ENCODE measurements around the gene CNTN4. TPM values are rescaled to one million over a fixed set of nuclear protein-coding genes. Genes with fewer than 3 reads are reported as not detected.

The CNTN4 gene
- total RNA-seq, 1 donor from 2014 or later: 37.5 TPM

DNA sequence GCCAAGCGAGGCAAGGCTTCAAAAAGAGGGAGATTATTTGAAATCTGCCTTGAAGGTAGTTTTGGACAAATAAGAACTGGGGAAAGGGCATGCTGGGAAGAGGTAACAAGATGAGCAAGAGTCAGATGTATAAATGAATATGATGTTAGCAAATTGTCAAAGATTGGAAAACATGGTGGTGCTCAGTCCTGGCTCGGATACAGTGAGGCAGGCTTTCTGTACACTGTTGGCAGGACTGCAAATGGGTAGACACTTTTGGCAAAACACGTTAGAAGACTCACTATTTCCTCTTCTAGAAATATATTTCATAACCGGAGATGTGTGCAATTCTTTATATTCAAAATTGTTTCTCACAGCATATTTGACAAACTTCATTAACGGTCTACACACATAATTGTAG lies 581.6 kb downstream of the CNTN4 start:
- intact Hi-C loops (cut with DNase I): no loop called here

DNA sequence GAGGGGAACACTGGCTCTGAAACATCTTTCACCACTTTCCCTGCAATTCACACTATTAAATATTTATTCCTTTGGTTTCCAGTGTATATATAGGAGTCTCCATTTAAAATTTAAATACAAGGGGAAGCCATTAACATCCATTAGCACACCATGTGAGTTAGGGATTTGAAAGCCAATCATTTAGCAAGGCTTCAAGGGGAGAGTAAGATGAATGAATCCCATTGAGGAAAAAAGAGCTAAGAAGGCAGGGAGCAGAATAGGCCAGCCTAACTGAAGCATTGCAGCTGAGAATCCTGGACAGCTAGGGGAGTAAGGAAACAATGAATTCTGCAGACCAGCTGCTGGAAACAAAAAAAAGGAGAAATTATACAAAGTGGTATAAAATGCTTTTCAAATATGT lies 585.4 kb downstream of the CNTN4 start:
- intact Hi-C loops (cut with DNase I): no loop called here
- Histone ChIP-seq H3K9me3 (no peaks in the 10 kb centered on the region), H3K36me3 (no peaks in the 10 kb centered on the region), H3K27ac (no peak overlapping the region), H3K4me1 (no peaks in the 10 kb centered on the region), H3K27me3 (no peaks in the 10 kb centered on the region), H3K4me3 (no peak overlapping the region)
- TF ChIP-seq, protein P1, sequence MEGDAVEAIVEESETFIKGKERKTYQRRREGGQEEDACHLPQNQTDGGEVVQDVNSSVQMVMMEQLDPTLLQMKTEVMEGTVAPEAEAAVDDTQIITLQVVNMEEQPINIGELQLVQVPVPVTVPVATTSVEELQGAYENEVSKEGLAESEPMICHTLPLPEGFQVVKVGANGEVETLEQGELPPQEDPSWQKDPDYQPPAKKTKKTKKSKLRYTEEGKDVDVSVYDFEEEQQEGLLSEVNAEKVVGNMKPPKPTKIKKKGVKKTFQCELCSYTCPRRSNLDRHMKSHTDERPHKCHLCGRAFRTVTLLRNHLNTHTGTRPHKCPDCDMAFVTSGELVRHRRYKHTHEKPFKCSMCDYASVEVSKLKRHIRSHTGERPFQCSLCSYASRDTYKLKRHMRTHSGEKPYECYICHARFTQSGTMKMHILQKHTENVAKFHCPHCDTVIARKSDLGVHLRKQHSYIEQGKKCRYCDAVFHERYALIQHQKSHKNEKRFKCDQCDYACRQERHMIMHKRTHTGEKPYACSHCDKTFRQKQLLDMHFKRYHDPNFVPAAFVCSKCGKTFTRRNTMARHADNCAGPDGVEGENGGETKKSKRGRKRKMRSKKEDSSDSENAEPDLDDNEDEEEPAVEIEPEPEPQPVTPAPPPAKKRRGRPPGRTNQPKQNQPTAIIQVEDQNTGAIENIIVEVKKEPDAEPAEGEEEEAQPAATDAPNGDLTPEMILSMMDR (IDR thresholded peaks at IDR 0.05): no peak
- DNase-seq (ENCODE audit: low spot score in 2 of 2): no peak

More for the DNA sequence above, 581.6 kb downstream of the CNTN4 start:
- no peaks in the 10 kb centered on the region for H3K4me1 ChIP-seq
- no peak overlapping the region for H3K27ac ChIP-seq
- TF ChIP-seq, protein P1 (IDR thresholded peaks at IDR 0.05): no peak
- no peak for DNase-seq (ENCODE audit: low spot score in 2 of 2)
- no peaks in the 10 kb centered on the region for H3K36me3 ChIP-seq
- H3K4me3 ChIP-seq: no peak overlapping the region
- H3K27me3 ChIP-seq: no peaks in the 10 kb centered on the region
- no peaks in the 10 kb centered on the region for H3K9me3 ChIP-seq

DNA sequence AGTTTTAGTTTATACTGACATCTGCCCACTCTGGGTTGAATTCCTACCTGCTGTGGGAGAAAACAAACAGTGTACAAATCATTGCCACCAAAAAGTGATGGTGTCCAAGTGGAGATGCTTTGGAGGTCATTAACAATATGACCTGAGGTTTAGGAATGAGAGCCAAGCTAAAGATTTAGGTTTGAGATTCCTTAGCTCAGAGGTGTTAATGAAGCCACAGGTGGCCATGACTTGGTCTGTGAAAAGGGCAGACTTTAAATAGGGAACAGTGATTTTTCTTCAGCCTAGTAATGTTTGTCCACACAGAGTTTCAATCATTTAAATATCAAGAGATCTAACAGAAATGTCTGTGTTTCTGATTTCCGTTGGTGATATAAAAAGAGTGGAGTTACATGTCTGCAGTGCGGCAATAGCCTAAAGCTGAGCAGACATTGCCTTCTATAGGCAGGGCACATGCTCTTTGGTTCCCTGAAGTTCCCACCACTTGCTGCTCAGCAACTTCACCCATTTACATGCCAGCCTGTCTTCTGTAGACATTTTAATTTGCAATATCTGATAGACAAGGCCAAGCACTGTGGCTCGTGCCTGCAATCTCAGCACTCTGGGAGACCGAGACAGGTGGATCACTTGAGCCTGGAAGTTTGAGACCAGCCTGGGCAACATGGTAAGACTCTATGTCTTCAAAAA lies 588.3 kb downstream of the CNTN4 start:
- H3K27ac ChIP-seq: no peak overlapping the region
- H3K27me3 ChIP-seq: no peaks in the 10 kb centered on the region
- DNase-seq (ENCODE audit: low spot score in 2 of 2): no peak
- H3K36me3 ChIP-seq: no peaks in the 10 kb centered on the region
- H3K4me1 ChIP-seq: no peaks in the 10 kb centered on the region
- TF ChIP-seq, protein P1 (IDR thresholded peaks at IDR 0.05): no peak
- no peak overlapping the region for H3K4me3 ChIP-seq
- H3K9me3 ChIP-seq: no peaks in the 10 kb centered on the region
- intact Hi-C loops (cut with DNase I): no loop called here

DNA sequence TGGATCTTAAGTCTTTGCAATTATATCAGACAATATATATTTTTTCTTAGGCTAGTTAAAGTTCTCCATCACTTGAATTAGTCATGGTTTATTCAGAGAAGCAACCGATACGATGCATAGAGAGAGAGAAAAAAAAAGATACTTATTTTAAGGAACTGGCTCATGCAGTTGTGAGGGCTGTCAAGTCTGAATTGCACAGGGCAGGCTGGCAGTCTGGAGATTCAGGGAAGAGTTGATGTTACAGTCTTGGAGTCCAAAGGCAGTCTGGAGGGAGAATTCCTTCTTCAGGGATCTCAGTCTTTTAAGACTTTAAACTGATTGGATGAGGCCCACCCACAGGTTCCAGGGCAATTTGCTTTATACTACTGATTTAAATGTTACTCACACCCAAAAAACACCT lies 598.9 kb downstream of the CNTN4 start:
- TF ChIP-seq, protein P1 (IDR thresholded peaks at IDR 0.05): no peak
- intact Hi-C loops (cut with DNase I): no loop called here
- Histone ChIP-seq H3K4me1 (no peaks in the 10 kb centered on the region), H3K27ac (no peak overlapping the region), H3K9me3 (no peaks in the 10 kb centered on the region), H3K4me3 (no peak overlapping the region), H3K27me3 (no peaks in the 10 kb centered on the region), H3K36me3 (no peaks in the 10 kb centered on the region)
- DNase-seq (ENCODE audit: low spot score in 2 of 2): no peak

DNA sequence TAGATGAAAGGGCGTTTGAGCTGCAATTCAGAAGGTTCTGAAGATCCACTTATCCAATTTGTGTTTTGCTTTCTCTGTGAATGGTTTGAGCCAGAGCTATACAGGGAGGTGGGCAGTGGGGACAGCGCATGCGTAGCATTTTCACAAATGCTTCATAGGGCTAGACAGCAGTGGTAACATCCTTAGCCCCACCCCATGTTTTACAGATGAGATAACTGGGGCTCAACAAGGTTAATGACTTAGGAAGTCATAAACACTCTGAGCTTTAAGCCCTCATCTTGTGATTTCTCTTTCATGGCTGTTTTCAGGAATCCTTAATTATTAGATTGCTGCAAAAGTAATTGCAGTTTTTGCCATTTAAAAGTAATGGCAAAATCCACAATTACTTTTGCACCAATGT lies 602.8 kb downstream of the CNTN4 start:
- TF ChIP-seq, protein P1 (IDR thresholded peaks at IDR 0.05): no peak
- Histone ChIP-seq H3K36me3 (no peaks in the 10 kb centered on the region), H3K4me3 (no peak overlapping the region), H3K27me3 (no peaks in the 10 kb centered on the region), H3K9me3 (no peaks in the 10 kb centered on the region), H3K27ac (no peak overlapping the region), H3K4me1 (no peaks in the 10 kb centered on the region)
- DNase-seq (ENCODE audit: low spot score in 2 of 2): no peak
- intact Hi-C loops (cut with DNase I): no loop called here
